Measurements from ENCODE around the gene RCVRN.

DNA sequence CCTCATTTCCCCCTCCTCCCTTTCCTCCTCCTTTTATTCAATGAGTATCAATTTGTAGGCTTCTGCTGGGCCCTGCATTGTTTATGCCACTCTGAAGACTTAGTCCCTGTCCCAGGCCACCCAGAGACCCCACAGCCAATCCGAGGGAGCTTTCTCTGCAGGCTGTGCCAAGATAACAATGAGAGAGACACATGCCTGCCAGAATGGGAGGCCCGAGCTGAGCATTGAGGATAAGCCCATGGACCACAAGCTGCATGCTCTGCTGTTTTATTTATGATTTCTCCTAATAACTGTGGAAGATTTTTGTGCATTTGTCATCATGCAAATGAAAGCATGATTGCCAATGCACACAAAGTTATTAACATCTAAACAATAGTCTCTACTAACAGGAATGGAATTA is 3.0 kb downstream of the RCVRN start:
- TF ChIP-seq, protein P1, sequence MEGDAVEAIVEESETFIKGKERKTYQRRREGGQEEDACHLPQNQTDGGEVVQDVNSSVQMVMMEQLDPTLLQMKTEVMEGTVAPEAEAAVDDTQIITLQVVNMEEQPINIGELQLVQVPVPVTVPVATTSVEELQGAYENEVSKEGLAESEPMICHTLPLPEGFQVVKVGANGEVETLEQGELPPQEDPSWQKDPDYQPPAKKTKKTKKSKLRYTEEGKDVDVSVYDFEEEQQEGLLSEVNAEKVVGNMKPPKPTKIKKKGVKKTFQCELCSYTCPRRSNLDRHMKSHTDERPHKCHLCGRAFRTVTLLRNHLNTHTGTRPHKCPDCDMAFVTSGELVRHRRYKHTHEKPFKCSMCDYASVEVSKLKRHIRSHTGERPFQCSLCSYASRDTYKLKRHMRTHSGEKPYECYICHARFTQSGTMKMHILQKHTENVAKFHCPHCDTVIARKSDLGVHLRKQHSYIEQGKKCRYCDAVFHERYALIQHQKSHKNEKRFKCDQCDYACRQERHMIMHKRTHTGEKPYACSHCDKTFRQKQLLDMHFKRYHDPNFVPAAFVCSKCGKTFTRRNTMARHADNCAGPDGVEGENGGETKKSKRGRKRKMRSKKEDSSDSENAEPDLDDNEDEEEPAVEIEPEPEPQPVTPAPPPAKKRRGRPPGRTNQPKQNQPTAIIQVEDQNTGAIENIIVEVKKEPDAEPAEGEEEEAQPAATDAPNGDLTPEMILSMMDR (IDR thresholded peaks at IDR 0.05): no peak
- no peak for TF ChIP-seq POLR2A (IDR thresholded peaks at IDR 0.05)

Data from testis (tissue), 2 donors.